ENCODE data around the gene HMGXB4. TPM values are rescaled to one million over a fixed set of nuclear protein-coding genes. Genes with fewer than 3 reads are reported as not detected.

HMGXB4 gene
- total and polyA plus RNA-seq, 4 donors = 4.0 to 9.9 (median 7.5) TPM

DNA sequence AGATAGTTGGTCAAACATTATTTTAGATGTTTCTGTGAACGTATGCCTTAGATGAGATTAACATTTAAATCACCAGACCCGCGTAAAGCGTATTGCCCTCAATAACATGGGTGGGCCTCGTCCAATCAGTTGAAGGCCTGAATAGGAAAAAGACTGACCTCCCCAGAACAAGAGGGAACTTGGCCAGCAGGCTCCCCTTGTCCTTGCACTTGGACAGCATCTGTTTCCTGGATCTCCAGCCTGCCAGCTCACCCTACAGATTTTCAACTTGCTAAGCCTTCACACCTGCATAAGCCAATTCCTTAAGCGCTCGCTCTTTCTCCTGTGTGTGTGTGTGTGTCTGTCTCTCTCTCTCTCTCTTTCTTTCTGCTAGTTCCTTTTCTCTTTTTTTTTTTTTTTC lies 50.6 kb downstream of the HMGXB4 start:
- WGBS = 94% methylated on average over 7 of the region's 7 CpGs
- Histone ChIP-seq H3K4me1 (ENCODE audit: control insufficient read depth in 4 of 4, insufficient read depth in 4 of 4, low read length in 3 of 4) (peaks cover 10 to 38% (median 24%) of the 10 kb centered on the region in 4 donors), H3K36me3 (ENCODE audit: control insufficient read depth in 4 of 4, insufficient read depth in 3 of 4, low read depth in 1 of 4, low read length in 3 of 4) (no peaks in the 10 kb centered on the region), H3K27ac (ENCODE audit: low read depth in 1 of 2, low read length in 2 of 2) (no peak overlapping the region), H3K9me3 (ENCODE audit: control insufficient read depth in 4 of 4, low read length in 3 of 4) (no peaks in the 10 kb centered on the region), H3K9ac (ENCODE audit: low read depth in 1 of 2, low read length in 2 of 2) (no peak overlapping the region), H3K4me3 (ENCODE audit: low read depth in 1 of 3, low read length in 3 of 3) (no peak overlapping the region), H3K27me3 (ENCODE audit: control insufficient read depth in 4 of 4, insufficient read depth in 4 of 4, low read length in 3 of 4) (no peaks in the 10 kb centered on the region)
- no peak for TF ChIP-seq NR2F2 (IDR thresholded peaks at IDR 0.05)
- no peak for TF ChIP-seq HNF4G (IDR thresholded peaks at IDR 0.05)
- TF ChIP-seq YY1 (IDR thresholded peaks at IDR 0.05) = no peak
- TF ChIP-seq HNF4A (conservative IDR thresholded peaks at IDR 0.05) = no peak
- DNase-seq (ENCODE audit: low spot score) = no peak

DNA sequence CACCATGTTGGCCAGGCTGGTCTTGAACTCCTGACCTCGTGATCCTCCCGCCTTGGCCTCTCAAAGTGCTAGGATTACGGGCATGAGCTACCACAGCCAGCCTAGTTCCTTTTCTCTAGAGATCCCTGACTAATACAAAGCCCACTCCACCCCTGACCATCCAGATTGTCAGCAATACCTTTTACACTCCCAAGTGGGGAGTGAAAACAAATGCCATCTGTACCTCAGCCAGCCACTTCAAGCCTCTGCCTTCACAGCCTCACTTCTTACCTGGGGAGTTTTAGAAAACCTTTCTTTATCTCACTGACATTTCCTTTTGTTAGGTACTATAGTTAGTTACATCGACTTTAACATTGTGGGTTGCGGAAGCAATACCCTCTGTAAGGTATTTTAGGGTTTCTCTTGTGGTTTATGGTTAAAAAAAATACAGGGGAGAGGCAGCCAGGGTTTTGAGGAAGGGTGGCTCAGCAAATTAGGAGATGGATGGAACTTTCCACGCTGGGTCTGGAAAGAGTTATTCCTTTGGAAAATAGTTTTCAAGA lies 51.3 kb downstream of the HMGXB4 start:
- Histone ChIP-seq H3K9ac (ENCODE audit: low read depth in 1 of 2, low read length in 2 of 2) (no peak overlapping the region), H3K27me3 (ENCODE audit: control insufficient read depth in 4 of 4, insufficient read depth in 4 of 4, low read length in 3 of 4) (no peaks in the 10 kb centered on the region), H3K9me3 (ENCODE audit: control insufficient read depth in 4 of 4, low read length in 3 of 4) (no peaks in the 10 kb centered on the region), H3K4me3 (ENCODE audit: low read depth in 1 of 3, low read length in 3 of 3) (no peak overlapping the region), H3K4me1 (ENCODE audit: control insufficient read depth in 4 of 4, insufficient read depth in 4 of 4, low read length in 3 of 4) (peaks cover 11 to 41% (median 28%) of the 10 kb centered on the region in 4 donors), H3K36me3 (ENCODE audit: control insufficient read depth in 4 of 4, insufficient read depth in 3 of 4, low read depth in 1 of 4, low read length in 3 of 4) (no peaks in the 10 kb centered on the region), H3K27ac (ENCODE audit: low read depth in 1 of 2, low read length in 2 of 2) (no peak overlapping the region)
- TF ChIP-seq JUND (IDR thresholded peaks at IDR 0.05) (no peak), RXRA (IDR thresholded peaks at IDR 0.05) (no peak), FOXA2 (IDR thresholded peaks at IDR 0.05) (no peak), NR2F2 (IDR thresholded peaks at IDR 0.05) (no peak), RAD21 (IDR thresholded peaks at IDR 0.05) (no peak), HNF4G (IDR thresholded peaks at IDR 0.05) (no peak), YY1 (IDR thresholded peaks at IDR 0.05) (no peak), GABPA (IDR thresholded peaks at IDR 0.05 in 1 of 2, conservative IDR thresholded peaks at IDR 0.05 in 1 of 2) (no peak)
- TF ChIP-seq, protein P1, sequence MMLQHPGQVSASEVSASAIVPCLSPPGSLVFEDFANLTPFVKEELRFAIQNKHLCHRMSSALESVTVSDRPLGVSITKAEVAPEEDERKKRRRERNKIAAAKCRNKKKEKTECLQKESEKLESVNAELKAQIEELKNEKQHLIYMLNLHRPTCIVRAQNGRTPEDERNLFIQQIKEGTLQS (IDR thresholded peaks at IDR 0.05) = no peak
- TF ChIP-seq, protein P2, sequence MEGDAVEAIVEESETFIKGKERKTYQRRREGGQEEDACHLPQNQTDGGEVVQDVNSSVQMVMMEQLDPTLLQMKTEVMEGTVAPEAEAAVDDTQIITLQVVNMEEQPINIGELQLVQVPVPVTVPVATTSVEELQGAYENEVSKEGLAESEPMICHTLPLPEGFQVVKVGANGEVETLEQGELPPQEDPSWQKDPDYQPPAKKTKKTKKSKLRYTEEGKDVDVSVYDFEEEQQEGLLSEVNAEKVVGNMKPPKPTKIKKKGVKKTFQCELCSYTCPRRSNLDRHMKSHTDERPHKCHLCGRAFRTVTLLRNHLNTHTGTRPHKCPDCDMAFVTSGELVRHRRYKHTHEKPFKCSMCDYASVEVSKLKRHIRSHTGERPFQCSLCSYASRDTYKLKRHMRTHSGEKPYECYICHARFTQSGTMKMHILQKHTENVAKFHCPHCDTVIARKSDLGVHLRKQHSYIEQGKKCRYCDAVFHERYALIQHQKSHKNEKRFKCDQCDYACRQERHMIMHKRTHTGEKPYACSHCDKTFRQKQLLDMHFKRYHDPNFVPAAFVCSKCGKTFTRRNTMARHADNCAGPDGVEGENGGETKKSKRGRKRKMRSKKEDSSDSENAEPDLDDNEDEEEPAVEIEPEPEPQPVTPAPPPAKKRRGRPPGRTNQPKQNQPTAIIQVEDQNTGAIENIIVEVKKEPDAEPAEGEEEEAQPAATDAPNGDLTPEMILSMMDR (IDR thresholded peaks at IDR 0.05; ENCODE audit: low read depth, low read length, missing input control) = no peak
- TF ChIP-seq, protein P3, sequence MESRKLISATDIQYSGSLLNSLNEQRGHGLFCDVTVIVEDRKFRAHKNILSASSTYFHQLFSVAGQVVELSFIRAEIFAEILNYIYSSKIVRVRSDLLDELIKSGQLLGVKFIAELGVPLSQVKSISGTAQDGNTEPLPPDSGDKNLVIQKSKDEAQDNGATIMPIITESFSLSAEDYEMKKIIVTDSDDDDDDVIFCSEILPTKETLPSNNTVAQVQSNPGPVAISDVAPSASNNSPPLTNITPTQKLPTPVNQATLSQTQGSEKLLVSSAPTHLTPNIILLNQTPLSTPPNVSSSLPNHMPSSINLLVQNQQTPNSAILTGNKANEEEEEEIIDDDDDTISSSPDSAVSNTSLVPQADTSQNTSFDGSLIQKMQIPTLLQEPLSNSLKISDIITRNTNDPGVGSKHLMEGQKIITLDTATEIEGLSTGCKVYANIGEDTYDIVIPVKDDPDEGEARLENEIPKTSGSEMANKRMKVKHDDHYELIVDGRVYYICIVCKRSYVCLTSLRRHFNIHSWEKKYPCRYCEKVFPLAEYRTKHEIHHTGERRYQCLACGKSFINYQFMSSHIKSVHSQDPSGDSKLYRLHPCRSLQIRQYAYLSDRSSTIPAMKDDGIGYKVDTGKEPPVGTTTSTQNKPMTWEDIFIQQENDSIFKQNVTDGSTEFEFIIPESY (IDR thresholded peaks at IDR 0.05) = no peak
- no peak for DNase-seq (ENCODE audit: low spot score)
- 83% methylated on average over 6 of the region's 6 CpGs for WGBS

Measured in liver (tissue), 9 donors.